NCI-H2081 treated with DMSO at 0.1 percent for 48 hours (cell line): Measurements from ENCODE around the gene C1orf94.

ENCODE experiments used
- DNase-seq: peaks from one replicate; lab custom pipeline; 2025; lab: John Stamatoyannopoulos, UW

Gene C1orf94

GRCh38 chr1:34262023-34262853 lies 85.5 kb downstream of the C1orf94 start:
- DNase-seq, result no peak

- DNase-seq, result no peak
Measured at GRCh38 chr1:34262921-34263320, 86.2 kb downstream of the C1orf94 start.

- DNase-seq, result no peak
Measured at GRCh38 chr1:34263406-34263805, 86.7 kb downstream of the C1orf94 start.

- DNase-seq, result no peak
Measured at GRCh38 chr1:34265396-34265795, 88.7 kb downstream of the C1orf94 start.

GRCh38 chr1:34266127-34266951 lies 89.6 kb downstream of the C1orf94 start:
- no peak for DNase-seq

- DNase-seq, result no peak
Measured at GRCh38 chr1:34267326-34267725, 90.6 kb downstream of the C1orf94 start.

GRCh38 chr1:34268311-34268954 lies 91.7 kb downstream of the C1orf94 start:
- DNase-seq, result no peak
